ENCODE results near the gene TLR2.

Gene TLR2

GRCh38 chr4:153679486-153679885 lies 4.6 kb upstream of the TLR2 start:
- no peak for TF ChIP-seq CTCF (IDR thresholded peaks at IDR 0.05; ENCODE audit: borderline replicate concordance, insufficient read depth, low read depth, low read length)
- H3K4me3 ChIP-seq (ENCODE audit: low read depth, low read length), result no peak overlapping the region

GRCh38 chr4:153683763-153684181 lies 308 bp upstream of the TLR2 start:
- no peak for TF ChIP-seq CTCF (IDR thresholded peaks at IDR 0.05; ENCODE audit: borderline replicate concordance, insufficient read depth, low read depth, low read length)
- H3K4me3 ChIP-seq (ENCODE audit: low read depth, low read length), result no peak overlapping the region

GRCh38 chr4:153684971-153685371 lies 891 bp downstream of the TLR2 start:
- no peak for TF ChIP-seq CTCF (IDR thresholded peaks at IDR 0.05; ENCODE audit: borderline replicate concordance, insufficient read depth, low read depth, low read length)
- H3K4me3 ChIP-seq (ENCODE audit: low read depth, low read length), result no peak overlapping the region

GRCh38 chr4:153704522-153704921 lies 20.4 kb downstream of the TLR2 start:
- TF ChIP-seq CTCF (IDR thresholded peaks at IDR 0.05; ENCODE audit: borderline replicate concordance, insufficient read depth, low read depth, low read length), result no peak
- no peak overlapping the region for H3K4me3 ChIP-seq (ENCODE audit: low read depth, low read length)

- no peak overlapping the region for H3K4me3 ChIP-seq (ENCODE audit: low read depth, low read length)
- TF ChIP-seq CTCF (IDR thresholded peaks at IDR 0.05; ENCODE audit: borderline replicate concordance, insufficient read depth, low read depth, low read length), result no peak
Measured at GRCh38 chr4:153705743-153706468, 21.8 kb downstream of the TLR2 start.

GRCh38 chr4:153706519-153706918 lies 22.4 kb downstream of the TLR2 start:
- H3K4me3 ChIP-seq (ENCODE audit: low read depth, low read length), result no peak overlapping the region
- no peak for TF ChIP-seq CTCF (IDR thresholded peaks at IDR 0.05; ENCODE audit: borderline replicate concordance, insufficient read depth, low read depth, low read length)

- no peak for TF ChIP-seq CTCF (IDR thresholded peaks at IDR 0.05; ENCODE audit: borderline replicate concordance, insufficient read depth, low read depth, low read length)
- H3K4me3 ChIP-seq (ENCODE audit: low read depth, low read length), result no peak overlapping the region
Measured at GRCh38 chr4:153710681-153711080, 26.6 kb downstream of the TLR2 start.

Data from GM12875 (cell line).